OCI-LY1 (cell line): Measurements from ENCODE around the gene TACO1.

Experiments
- CTCF ChIP-seq: fragments of 200-600 bp; sonication (generic), shearing (Covaris generic); IDR thresholded peaks from 2 replicates; pipeline ENCODE4 v1.5.1; 2017; ENCODE audit warnings: mild to moderate bottlenecking, antibody characterized with exemption, low read length, moderate library complexity, mixed read lengths
- EZH2 ChIP-seq: fragments of 200-600 bp; sonication (generic), shearing (Covaris generic); IDR thresholded peaks from 2 replicates; pipeline ENCODE4 v1.8.0; 2017; ENCODE audit warnings: borderline replicate concordance, mixed run types, mild to moderate bottlenecking, antibody characterized with exemption, low read length, moderate library complexity, mixed read lengths

- TF ChIP-seq CTCF (peak; percentile 33; the same call in 1 of the 2 replicates), EZH2 (no peak)
Observed at GRCh38 chr17:63621684-63622573, 21.2 kb downstream of the TACO1 start, which contains the start of gene MAP3K3.
